ENCODE results near the gene TBXAS1.

The TBXAS1 gene

DNA sequence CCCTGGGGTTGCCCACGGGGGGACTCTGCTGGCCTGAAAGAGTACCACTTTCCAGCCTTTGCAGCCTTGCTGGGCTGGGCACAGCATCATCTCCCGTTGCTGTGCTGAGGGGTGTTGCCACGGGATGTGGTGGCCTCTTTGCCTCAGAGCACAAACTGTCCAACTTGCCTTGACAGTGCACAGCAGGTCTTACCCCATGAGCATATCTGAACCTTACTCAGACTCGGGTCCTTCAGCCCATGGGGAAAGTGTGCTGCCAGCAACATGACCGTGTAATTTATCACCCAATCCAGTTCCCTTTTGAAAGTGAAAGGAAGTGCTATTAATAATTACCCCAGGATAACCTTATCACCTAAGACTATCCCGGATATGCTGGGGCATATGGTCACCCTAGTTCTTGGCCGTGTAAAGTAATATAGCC, 46.8 kb downstream of the TBXAS1 start:
- peak overlapping the region in 1 of 2 experiments; percentile 68 for H3K14ac ChIP-seq (ENCODE audit: low read length in 2 of 2)
- H3K9ac ChIP-seq (ENCODE audit: low read length): no peak overlapping the region
- H3K27ac ChIP-seq (ENCODE audit: low read length, poor library complexity, severe bottlenecking): peak overlapping the region; percentile 50
- H4K91ac ChIP-seq (ENCODE audit: low read length): no peak overlapping the region
- H2AFZ ChIP-seq (ENCODE audit: low read depth, low read length): no peak overlapping the region
- H3K4me2 ChIP-seq (ENCODE audit: low read length, poor library complexity, severe bottlenecking): peak overlapping the region; percentile 25
- peak overlapping the region; percentile 55 for H2AK5ac ChIP-seq (ENCODE audit: low read length, severe bottlenecking)
- no peaks in the 10 kb centered on the region for H3K9me3 ChIP-seq (ENCODE audit: control insufficient read depth, low read length)
- H4K8ac ChIP-seq (ENCODE audit: low read length): peak overlapping the region; percentile 15
- H3K4me3 ChIP-seq (ENCODE audit: insufficient read depth in 1 of 2, low read depth in 1 of 2, low read length in 2 of 2): no peak overlapping the region
- H2BK15ac ChIP-seq (ENCODE audit: low read depth, poor library complexity, severe bottlenecking): peak overlapping the region; percentile 60
- H2BK5ac ChIP-seq (ENCODE audit: low read depth, low read length, poor library complexity, severe bottlenecking): peak overlapping the region; percentile 71
- H3K27me3 ChIP-seq (ENCODE audit: control insufficient read depth in 1 of 2, insufficient read depth in 1 of 2, low read length in 2 of 2): no peaks in the 10 kb centered on the region
- no peak for DNase-seq
- WGBS: 93% methylated on average over 7 of the region's 7 CpGs
- H3K4me1 ChIP-seq (ENCODE audit: control insufficient read depth, insufficient read depth, low read depth, low read length): peaks cover 8% of the 10 kb centered on the region
- H3K36me3 ChIP-seq (ENCODE audit: control insufficient read depth in 1 of 2, insufficient read depth in 2 of 2, low read depth in 1 of 2, low read length in 2 of 2): peaks cover 0 to 8% of the 10 kb centered on the region in 2 experiments
- no peak overlapping the region for H3K4ac ChIP-seq (ENCODE audit: low read depth in 1 of 2, low read length in 2 of 2)
- peak overlapping the region in 1 of 2 experiments; percentile 21 for H2BK12ac ChIP-seq (ENCODE audit: low read length in 2 of 2)
- no peak overlapping the region for H2BK120ac ChIP-seq (ENCODE audit: low read depth, low read length)
- no peaks in the 10 kb centered on the region for H3K79me1 ChIP-seq (replicated peaks; ENCODE audit: low read length, poor library complexity, severe bottlenecking)
- no peak overlapping the region for H3K23ac ChIP-seq (ENCODE audit: low read length in 2 of 2)
- H3K18ac ChIP-seq (ENCODE audit: low read depth in 1 of 2, low read length in 2 of 2): no peak overlapping the region

DNA sequence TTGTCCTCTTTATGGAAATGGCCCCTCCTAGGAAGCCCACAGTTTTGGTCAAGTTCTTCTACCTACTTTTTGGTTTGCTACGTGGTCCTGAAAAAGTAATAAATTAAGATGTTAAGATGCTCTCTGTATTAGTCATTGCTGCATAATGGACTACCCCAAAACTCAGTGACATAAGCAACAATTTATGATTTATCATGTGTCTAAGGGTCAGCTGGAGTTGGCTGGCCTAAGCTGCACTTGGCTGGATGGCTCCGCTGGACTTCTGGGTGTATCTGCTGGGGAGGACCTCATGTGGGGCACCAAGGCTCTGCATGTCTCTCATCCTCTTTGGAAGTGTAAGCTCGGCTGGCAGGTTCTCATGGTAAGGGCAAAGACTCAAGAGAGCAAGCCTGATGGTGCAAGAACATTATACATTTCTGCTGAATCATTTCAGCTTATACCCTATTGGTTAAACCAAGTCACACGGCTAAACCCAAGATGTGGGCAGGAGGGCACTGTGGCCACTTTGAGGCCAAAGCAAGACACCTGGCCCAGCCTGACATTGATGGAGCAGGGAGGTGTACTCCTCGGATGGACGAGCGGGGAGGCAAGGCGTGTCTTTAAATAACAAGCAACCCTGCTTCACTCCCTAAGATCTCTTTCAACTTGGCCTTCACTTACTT, 47.7 kb downstream of the TBXAS1 start:
- no peak overlapping the region for H3K14ac ChIP-seq (ENCODE audit: low read length in 2 of 2)
- H2BK12ac ChIP-seq (ENCODE audit: low read length in 2 of 2): no peak overlapping the region
- H3K4me1 ChIP-seq (ENCODE audit: control insufficient read depth, insufficient read depth, low read depth, low read length): peaks cover 8% of the 10 kb centered on the region
- no peak overlapping the region for H3K23ac ChIP-seq (ENCODE audit: low read length in 2 of 2)
- H2AK5ac ChIP-seq (ENCODE audit: low read length, severe bottlenecking): peak overlapping the region; percentile 54
- no peak overlapping the region for H4K91ac ChIP-seq (ENCODE audit: low read length)
- no peak overlapping the region for H2BK5ac ChIP-seq (ENCODE audit: low read depth, low read length, poor library complexity, severe bottlenecking)
- no peaks in the 10 kb centered on the region for H3K27me3 ChIP-seq (ENCODE audit: control insufficient read depth in 1 of 2, insufficient read depth in 1 of 2, low read length in 2 of 2)
- peak overlapping the region in 1 of 2 experiments; percentile 14 for H3K4me3 ChIP-seq (ENCODE audit: insufficient read depth in 1 of 2, low read depth in 1 of 2, low read length in 2 of 2)
- H3K4ac ChIP-seq (ENCODE audit: low read depth in 1 of 2, low read length in 2 of 2): no peak overlapping the region
- no peaks in the 10 kb centered on the region for H3K9me3 ChIP-seq (ENCODE audit: control insufficient read depth, low read length)
- H3K18ac ChIP-seq (ENCODE audit: low read depth in 1 of 2, low read length in 2 of 2): no peak overlapping the region
- H3K9ac ChIP-seq (ENCODE audit: low read length): no peak overlapping the region
- WGBS: 96% methylated on average over 7 of the region's 8 CpGs
- H3K36me3 ChIP-seq (ENCODE audit: control insufficient read depth in 1 of 2, insufficient read depth in 2 of 2, low read depth in 1 of 2, low read length in 2 of 2): peaks cover 0 to 8% of the 10 kb centered on the region in 2 experiments
- no peaks in the 10 kb centered on the region for H3K79me1 ChIP-seq (replicated peaks; ENCODE audit: low read length, poor library complexity, severe bottlenecking)
- H2BK120ac ChIP-seq (ENCODE audit: low read depth, low read length): no peak overlapping the region
- no peak overlapping the region for H4K8ac ChIP-seq (ENCODE audit: low read length)
- H3K27ac ChIP-seq (ENCODE audit: low read length, poor library complexity, severe bottlenecking): no peak overlapping the region
- no peak overlapping the region for H2AFZ ChIP-seq (ENCODE audit: low read depth, low read length)
- H2BK15ac ChIP-seq (ENCODE audit: low read depth, poor library complexity, severe bottlenecking): no peak overlapping the region
- no peak for DNase-seq
- H3K4me2 ChIP-seq (ENCODE audit: low read length, poor library complexity, severe bottlenecking): no peak overlapping the region

DNA sequence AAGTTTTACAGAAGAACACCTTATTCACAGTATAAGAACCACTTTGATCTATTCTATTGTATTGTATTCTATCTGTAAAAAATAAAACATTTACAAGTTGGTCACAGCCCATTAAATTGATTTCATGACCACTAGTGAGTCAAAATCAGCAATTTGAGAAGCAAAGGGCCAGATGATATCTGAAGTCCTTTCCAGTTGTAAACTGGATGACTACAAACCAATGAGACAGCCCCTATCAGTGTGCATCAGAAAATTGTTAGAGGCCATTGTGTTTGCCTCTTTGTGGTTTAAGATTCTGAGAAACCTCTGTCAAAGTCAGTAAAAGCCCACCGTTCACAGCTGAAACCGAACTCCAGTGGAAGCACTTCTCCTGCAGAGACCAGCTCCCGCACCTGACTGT, 54.8 kb downstream of the TBXAS1 start:
- no peak overlapping the region for H3K23ac ChIP-seq (ENCODE audit: low read length in 2 of 2)
- H3K36me3 ChIP-seq (ENCODE audit: control insufficient read depth in 1 of 2, insufficient read depth in 2 of 2, low read depth in 1 of 2, low read length in 2 of 2): no peaks in the 10 kb centered on the region
- H3K4me2 ChIP-seq (ENCODE audit: low read length, poor library complexity, severe bottlenecking): no peak overlapping the region
- H2BK15ac ChIP-seq (ENCODE audit: low read depth, poor library complexity, severe bottlenecking): no peak overlapping the region
- no peak overlapping the region for H2AK5ac ChIP-seq (ENCODE audit: low read length, severe bottlenecking)
- H3K79me1 ChIP-seq (replicated peaks; ENCODE audit: low read length, poor library complexity, severe bottlenecking): no peaks in the 10 kb centered on the region
- H2BK5ac ChIP-seq (ENCODE audit: low read depth, low read length, poor library complexity, severe bottlenecking): no peak overlapping the region
- H3K9ac ChIP-seq (ENCODE audit: low read length): no peak overlapping the region
- H3K4me3 ChIP-seq (ENCODE audit: insufficient read depth in 1 of 2, low read depth in 1 of 2, low read length in 2 of 2): no peak overlapping the region
- no peaks in the 10 kb centered on the region for H3K27me3 ChIP-seq (ENCODE audit: control insufficient read depth in 1 of 2, insufficient read depth in 1 of 2, low read length in 2 of 2)
- no peak overlapping the region for H3K4ac ChIP-seq (ENCODE audit: low read depth in 1 of 2, low read length in 2 of 2)
- H3K4me1 ChIP-seq (ENCODE audit: control insufficient read depth, insufficient read depth, low read depth, low read length): peaks cover 8% of the 10 kb centered on the region
- peak overlapping the region; percentile 45 for H3K27ac ChIP-seq (ENCODE audit: low read length, poor library complexity, severe bottlenecking)
- no peak overlapping the region for H3K18ac ChIP-seq (ENCODE audit: low read depth in 1 of 2, low read length in 2 of 2)
- H2AFZ ChIP-seq (ENCODE audit: low read depth, low read length): no peak overlapping the region
- no peak overlapping the region for H4K91ac ChIP-seq (ENCODE audit: low read length)
- no peak overlapping the region for H2BK120ac ChIP-seq (ENCODE audit: low read depth, low read length)
- no peak overlapping the region for H4K8ac ChIP-seq (ENCODE audit: low read length)
- no peak for DNase-seq
- WGBS: 93% methylated on average over 3 of the region's 3 CpGs
- no peak overlapping the region for H3K14ac ChIP-seq (ENCODE audit: low read length in 2 of 2)
- H3K9me3 ChIP-seq (ENCODE audit: control insufficient read depth, low read length): no peaks in the 10 kb centered on the region
- no peak overlapping the region for H2BK12ac ChIP-seq (ENCODE audit: low read length in 2 of 2)

DNA sequence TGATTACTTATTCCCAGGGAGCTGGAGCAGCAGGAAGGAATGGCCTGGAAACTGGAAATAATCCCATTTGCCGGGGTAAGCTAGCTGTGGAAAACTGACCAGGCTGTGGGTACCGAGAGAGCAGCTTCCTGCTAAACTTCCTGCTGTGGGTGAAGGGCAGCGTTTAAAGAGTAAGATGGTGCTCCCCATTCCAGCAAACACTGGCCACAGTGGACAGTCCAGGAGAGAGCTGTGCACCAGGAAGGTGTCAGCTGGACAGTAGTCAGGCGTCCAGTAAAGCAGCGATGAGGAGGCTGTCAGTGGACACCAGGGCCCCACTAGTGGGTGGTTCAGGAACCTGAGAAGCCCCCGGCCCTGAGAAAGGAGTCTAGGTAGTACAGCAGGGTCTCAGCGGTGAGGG, 55.4 kb downstream of the TBXAS1 start:
- Histone ChIP-seq H3K79me1 (replicated peaks; ENCODE audit: low read length, poor library complexity, severe bottlenecking) (no peaks in the 10 kb centered on the region), H4K91ac (ENCODE audit: low read length) (no peak overlapping the region), H3K36me3 (ENCODE audit: control insufficient read depth in 1 of 2, insufficient read depth in 2 of 2, low read depth in 1 of 2, low read length in 2 of 2) (no peaks in the 10 kb centered on the region), H3K4ac (ENCODE audit: low read depth in 1 of 2, low read length in 2 of 2) (no peak overlapping the region), H3K27ac (ENCODE audit: low read length, poor library complexity, severe bottlenecking) (no peak overlapping the region), H3K9me3 (ENCODE audit: control insufficient read depth, low read length) (no peaks in the 10 kb centered on the region), H3K18ac (ENCODE audit: low read depth in 1 of 2, low read length in 2 of 2) (no peak overlapping the region), H2BK5ac (ENCODE audit: low read depth, low read length, poor library complexity, severe bottlenecking) (no peak overlapping the region), H2BK12ac (ENCODE audit: low read length in 2 of 2) (no peak overlapping the region), H3K4me2 (ENCODE audit: low read length, poor library complexity, severe bottlenecking) (no peak overlapping the region), H2AK5ac (ENCODE audit: low read length, severe bottlenecking) (no peak overlapping the region), H3K4me1 (ENCODE audit: control insufficient read depth, insufficient read depth, low read depth, low read length) (peaks cover 8% of the 10 kb centered on the region), H3K4me3 (ENCODE audit: insufficient read depth in 1 of 2, low read depth in 1 of 2, low read length in 2 of 2) (no peak overlapping the region), H2BK15ac (ENCODE audit: low read depth, poor library complexity, severe bottlenecking) (no peak overlapping the region), H3K9ac (ENCODE audit: low read length) (no peak overlapping the region), H3K27me3 (ENCODE audit: control insufficient read depth in 1 of 2, insufficient read depth in 1 of 2, low read length in 2 of 2) (no peaks in the 10 kb centered on the region), H3K23ac (ENCODE audit: low read length in 2 of 2) (no peak overlapping the region), H2BK120ac (ENCODE audit: low read depth, low read length) (no peak overlapping the region), H2AFZ (ENCODE audit: low read depth, low read length) (no peak overlapping the region), H4K8ac (ENCODE audit: low read length) (no peak overlapping the region), H3K14ac (ENCODE audit: low read length in 2 of 2) (no peak overlapping the region)
- 87% methylated on average over 7 of the region's 7 CpGs for WGBS
- DNase-seq: no peak

Data from mesenchymal stem cell (in vitro differentiated cells and primary cell).